Measurements from ENCODE around the gene DCDC2C. TPM values are rescaled to one million over a fixed set of nuclear protein-coding genes. Genes with fewer than 3 reads are reported as not detected.

Gene DCDC2C
- total and polyA plus RNA-seq, 2 experiments from 2014 or later = 0.45 TPM; not detected in 1

DNA sequence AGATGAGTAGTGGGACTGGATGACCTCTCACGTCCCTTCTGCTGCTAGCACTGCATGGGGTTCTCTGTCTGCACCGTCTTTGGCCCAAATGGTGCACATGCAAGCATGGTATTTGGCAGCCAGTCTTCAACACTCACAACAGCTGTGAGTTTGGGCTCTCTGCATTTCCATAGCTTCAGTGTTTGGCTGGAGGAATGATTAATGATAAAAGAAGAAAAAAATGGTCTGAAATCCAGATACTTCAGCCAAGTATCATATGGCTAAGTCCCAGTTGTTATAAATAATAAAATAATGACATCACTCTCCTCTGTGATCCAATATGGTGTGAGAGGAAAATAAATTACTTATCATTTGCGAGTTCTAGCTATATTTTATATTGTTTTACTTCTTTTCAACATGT is 173.3 kb downstream of the DCDC2C start:
- Histone ChIP-seq H3K36me3 (ENCODE audit: insufficient read depth) (0 out of 2 replicates have a peak, but pooled peaks cover 1% of the 10 kb centered on the region), H3K27me3 (ENCODE audit: insufficient read depth) (no peaks in the 10 kb centered on the region), H3K79me2 (replicated peaks; ENCODE audit: insufficient read depth) (no peaks in the 10 kb centered on the region), H3K27ac (ENCODE audit: low read depth) (no peak overlapping the region), H3K4me1 (ENCODE audit: insufficient read depth) (no peaks in the 10 kb centered on the region), H4K20me1 (replicated peaks; ENCODE audit: insufficient read depth) (no peaks in the 10 kb centered on the region), H3F3A (replicated peaks; ENCODE audit: low read depth) (no peaks in the 10 kb centered on the region), H3K4me2 (no peak overlapping the region), H3K9me2 (ENCODE audit: insufficient read depth) (no peaks in the 10 kb centered on the region), H2AFZ (no peak overlapping the region), H3K4me3 (no peak overlapping the region)
- ATAC-seq = no peak
- Mint-ChIP-seq H3K36me3 (ENCODE audit: low read depth) (peaks cover 18% of the 10 kb centered on the region; the same call in 2 of the 3 replicates), H3K27ac (no peak overlapping the region), H3K27me3 (ENCODE audit: insufficient read depth, low read depth, poor library complexity) (peaks cover 4% of the 10 kb centered on the region), H3K4me3 (no peak overlapping the region), H3K9me3 (peaks cover 75% of the 10 kb centered on the region), H3K4me1 (no peaks in the 10 kb centered on the region)
- no peak for DNase-seq (ENCODE audit: low spot score)
- TF ChIP-seq EZH2 (IDR thresholded peaks at IDR 0.05; ENCODE audit: low read depth, unreplicated experiment) = no peak
- no peak for TF ChIP-seq CREB1 (CRISPR knock-in tag; IDR thresholded peaks at IDR 0.05; ENCODE audit: low read depth)
- no peak for TF ChIP-seq POLR2AphosphoS5 (IDR thresholded peaks at IDR 0.05; ENCODE audit: low read depth)
- TF ChIP-seq ZNF114 (CRISPR knock-in tag; IDR thresholded peaks at IDR 0.05) = no peak
- TF ChIP-seq, protein P1, sequence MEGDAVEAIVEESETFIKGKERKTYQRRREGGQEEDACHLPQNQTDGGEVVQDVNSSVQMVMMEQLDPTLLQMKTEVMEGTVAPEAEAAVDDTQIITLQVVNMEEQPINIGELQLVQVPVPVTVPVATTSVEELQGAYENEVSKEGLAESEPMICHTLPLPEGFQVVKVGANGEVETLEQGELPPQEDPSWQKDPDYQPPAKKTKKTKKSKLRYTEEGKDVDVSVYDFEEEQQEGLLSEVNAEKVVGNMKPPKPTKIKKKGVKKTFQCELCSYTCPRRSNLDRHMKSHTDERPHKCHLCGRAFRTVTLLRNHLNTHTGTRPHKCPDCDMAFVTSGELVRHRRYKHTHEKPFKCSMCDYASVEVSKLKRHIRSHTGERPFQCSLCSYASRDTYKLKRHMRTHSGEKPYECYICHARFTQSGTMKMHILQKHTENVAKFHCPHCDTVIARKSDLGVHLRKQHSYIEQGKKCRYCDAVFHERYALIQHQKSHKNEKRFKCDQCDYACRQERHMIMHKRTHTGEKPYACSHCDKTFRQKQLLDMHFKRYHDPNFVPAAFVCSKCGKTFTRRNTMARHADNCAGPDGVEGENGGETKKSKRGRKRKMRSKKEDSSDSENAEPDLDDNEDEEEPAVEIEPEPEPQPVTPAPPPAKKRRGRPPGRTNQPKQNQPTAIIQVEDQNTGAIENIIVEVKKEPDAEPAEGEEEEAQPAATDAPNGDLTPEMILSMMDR (conservative IDR thresholded peaks at IDR 0.05; ENCODE audit: low read depth in 2 of 2) = no peak
- TF ChIP-seq ZNF331 (CRISPR knock-in tag; IDR thresholded peaks at IDR 0.05; ENCODE audit: low read depth) = no peak
- no peak for TF ChIP-seq STAT1 (IDR thresholded peaks at IDR 0.05; ENCODE audit: unreplicated experiment)
- no peak for TF ChIP-seq NANOG (IDR thresholded peaks at IDR 0.05; ENCODE audit: borderline replicate concordance)
- no peak for TF ChIP-seq JUNB (IDR thresholded peaks at IDR 0.05; ENCODE audit: unreplicated experiment)
- no peak for TF ChIP-seq ETS1 (IDR thresholded peaks at IDR 0.05)
- TF ChIP-seq, protein P2, sequence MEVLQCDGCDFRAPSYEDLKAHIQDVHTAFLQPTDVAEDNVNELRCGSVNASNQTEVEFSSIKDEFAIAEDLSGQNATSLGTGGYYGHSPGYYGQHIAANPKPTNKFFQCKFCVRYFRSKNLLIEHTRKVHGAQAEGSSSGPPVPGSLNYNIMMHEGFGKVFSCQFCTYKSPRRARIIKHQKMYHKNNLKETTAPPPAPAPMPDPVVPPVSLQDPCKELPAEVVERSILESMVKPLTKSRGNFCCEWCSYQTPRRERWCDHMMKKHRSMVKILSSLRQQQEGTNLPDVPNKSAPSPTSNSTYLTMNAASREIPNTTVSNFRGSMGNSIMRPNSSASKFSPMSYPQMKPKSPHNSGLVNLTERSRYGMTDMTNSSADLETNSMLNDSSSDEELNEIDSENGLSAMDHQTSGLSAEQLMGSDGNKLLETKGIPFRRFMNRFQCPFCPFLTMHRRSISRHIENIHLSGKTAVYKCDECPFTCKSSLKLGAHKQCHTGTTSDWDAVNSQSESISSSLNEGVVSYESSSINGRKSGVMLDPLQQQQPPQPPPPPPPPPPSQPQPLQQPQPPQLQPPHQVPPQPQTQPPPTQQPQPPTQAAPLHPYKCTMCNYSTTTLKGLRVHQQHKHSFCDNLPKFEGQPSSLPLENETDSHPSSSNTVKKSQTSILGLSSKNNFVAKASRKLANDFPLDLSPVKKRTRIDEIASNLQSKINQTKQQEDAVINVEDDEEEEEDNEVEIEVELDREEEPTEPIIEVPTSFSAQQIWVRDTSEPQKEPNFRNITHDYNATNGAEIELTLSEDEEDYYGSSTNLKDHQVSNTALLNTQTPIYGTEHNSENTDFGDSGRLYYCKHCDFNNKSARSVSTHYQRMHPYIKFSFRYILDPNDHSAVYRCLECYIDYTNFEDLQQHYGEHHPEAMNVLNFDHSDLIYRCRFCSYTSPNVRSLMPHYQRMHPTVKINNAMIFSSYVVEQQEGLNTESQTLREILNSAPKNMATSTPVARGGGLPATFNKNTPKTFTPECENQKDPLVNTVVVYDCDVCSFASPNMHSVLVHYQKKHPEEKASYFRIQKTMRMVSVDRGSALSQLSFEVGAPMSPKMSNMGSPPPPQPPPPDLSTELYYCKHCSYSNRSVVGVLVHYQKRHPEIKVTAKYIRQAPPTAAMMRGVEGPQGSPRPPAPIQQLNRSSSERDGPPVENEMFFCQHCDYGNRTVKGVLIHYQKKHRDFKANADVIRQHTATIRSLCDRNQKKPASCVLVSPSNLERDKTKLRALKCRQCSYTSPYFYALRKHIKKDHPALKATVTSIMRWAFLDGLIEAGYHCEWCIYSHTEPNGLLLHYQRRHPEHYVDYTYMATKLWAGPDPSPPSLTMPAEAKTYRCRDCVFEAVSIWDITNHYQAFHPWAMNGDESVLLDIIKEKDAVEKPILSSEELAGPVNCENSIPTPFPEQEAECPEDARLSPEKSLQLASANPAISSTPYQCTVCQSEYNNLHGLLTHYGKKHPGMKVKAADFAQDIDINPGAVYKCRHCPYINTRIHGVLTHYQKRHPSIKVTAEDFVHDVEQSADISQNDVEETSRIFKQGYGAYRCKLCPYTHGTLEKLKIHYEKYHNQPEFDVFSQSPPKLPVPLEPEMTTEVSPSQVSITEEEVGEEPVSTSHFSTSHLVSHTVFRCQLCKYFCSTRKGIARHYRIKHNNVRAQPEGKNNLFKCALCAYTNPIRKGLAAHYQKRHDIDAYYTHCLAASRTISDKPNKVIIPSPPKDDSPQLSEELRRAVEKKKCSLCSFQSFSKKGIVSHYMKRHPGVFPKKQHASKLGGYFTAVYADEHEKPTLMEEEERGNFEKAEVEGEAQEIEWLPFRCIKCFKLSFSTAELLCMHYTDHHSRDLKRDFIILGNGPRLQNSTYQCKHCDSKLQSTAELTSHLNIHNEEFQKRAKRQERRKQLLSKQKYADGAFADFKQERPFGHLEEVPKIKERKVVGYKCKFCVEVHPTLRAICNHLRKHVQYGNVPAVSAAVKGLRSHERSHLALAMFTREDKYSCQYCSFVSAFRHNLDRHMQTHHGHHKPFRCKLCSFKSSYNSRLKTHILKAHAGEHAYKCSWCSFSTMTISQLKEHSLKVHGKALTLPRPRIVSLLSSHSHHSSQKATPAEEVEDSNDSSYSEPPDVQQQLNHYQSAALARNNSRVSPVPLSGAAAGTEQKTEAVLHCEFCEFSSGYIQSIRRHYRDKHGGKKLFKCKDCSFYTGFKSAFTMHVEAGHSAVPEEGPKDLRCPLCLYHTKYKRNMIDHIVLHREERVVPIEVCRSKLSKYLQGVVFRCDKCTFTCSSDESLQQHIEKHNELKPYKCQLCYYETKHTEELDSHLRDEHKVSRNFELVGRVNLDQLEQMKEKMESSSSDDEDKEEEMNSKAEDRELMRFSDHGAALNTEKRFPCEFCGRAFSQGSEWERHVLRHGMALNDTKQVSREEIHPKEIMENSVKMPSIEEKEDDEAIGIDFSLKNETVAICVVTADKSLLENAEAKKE (CRISPR knock-in tag; IDR thresholded peaks at IDR 0.05) = no peak
- no peak for TF ChIP-seq EZH2phosphoT487 (IDR thresholded peaks at IDR 0.05; ENCODE audit: unreplicated experiment)
- TF ChIP-seq, protein P3, sequence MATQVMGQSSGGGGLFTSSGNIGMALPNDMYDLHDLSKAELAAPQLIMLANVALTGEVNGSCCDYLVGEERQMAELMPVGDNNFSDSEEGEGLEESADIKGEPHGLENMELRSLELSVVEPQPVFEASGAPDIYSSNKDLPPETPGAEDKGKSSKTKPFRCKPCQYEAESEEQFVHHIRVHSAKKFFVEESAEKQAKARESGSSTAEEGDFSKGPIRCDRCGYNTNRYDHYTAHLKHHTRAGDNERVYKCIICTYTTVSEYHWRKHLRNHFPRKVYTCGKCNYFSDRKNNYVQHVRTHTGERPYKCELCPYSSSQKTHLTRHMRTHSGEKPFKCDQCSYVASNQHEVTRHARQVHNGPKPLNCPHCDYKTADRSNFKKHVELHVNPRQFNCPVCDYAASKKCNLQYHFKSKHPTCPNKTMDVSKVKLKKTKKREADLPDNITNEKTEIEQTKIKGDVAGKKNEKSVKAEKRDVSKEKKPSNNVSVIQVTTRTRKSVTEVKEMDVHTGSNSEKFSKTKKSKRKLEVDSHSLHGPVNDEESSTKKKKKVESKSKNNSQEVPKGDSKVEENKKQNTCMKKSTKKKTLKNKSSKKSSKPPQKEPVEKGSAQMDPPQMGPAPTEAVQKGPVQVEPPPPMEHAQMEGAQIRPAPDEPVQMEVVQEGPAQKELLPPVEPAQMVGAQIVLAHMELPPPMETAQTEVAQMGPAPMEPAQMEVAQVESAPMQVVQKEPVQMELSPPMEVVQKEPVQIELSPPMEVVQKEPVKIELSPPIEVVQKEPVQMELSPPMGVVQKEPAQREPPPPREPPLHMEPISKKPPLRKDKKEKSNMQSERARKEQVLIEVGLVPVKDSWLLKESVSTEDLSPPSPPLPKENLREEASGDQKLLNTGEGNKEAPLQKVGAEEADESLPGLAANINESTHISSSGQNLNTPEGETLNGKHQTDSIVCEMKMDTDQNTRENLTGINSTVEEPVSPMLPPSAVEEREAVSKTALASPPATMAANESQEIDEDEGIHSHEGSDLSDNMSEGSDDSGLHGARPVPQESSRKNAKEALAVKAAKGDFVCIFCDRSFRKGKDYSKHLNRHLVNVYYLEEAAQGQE (IDR thresholded peaks at IDR 0.05; ENCODE audit: unreplicated experiment) = no peak

Measured in GM23338 (cell line).